ENCODE data around the gene PAH. TPM values are rescaled to one million over a fixed set of nuclear protein-coding genes. Genes with fewer than 3 reads are reported as not detected.

Gene PAH
- total and polyA plus RNA-seq, 2 of the 13 experiments (the other 11 are each of a cell fraction or from before 2014, with no cell fraction given) = 192 to 451 TPM

DNA sequence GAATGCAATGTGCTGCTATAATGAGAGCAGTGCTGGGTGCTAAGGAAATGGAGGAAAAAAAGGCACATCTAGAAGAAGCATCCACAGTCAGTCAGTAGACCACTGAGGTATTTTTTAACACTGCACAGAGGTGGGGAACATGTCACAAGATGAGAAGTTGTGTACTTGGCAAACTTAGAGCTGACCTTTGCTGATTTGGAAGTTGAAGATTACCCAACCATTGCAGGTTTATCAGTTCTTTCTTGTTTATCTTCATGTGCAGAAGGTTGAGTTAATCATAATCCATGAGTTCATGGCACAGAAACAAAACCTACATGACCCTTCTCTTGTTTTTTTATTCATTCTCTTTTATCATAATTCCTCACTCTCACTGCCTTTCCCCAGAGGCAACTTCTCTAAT lies 3.2 kb upstream of the PAH start (continued):
- TF ChIP-seq, protein P1, sequence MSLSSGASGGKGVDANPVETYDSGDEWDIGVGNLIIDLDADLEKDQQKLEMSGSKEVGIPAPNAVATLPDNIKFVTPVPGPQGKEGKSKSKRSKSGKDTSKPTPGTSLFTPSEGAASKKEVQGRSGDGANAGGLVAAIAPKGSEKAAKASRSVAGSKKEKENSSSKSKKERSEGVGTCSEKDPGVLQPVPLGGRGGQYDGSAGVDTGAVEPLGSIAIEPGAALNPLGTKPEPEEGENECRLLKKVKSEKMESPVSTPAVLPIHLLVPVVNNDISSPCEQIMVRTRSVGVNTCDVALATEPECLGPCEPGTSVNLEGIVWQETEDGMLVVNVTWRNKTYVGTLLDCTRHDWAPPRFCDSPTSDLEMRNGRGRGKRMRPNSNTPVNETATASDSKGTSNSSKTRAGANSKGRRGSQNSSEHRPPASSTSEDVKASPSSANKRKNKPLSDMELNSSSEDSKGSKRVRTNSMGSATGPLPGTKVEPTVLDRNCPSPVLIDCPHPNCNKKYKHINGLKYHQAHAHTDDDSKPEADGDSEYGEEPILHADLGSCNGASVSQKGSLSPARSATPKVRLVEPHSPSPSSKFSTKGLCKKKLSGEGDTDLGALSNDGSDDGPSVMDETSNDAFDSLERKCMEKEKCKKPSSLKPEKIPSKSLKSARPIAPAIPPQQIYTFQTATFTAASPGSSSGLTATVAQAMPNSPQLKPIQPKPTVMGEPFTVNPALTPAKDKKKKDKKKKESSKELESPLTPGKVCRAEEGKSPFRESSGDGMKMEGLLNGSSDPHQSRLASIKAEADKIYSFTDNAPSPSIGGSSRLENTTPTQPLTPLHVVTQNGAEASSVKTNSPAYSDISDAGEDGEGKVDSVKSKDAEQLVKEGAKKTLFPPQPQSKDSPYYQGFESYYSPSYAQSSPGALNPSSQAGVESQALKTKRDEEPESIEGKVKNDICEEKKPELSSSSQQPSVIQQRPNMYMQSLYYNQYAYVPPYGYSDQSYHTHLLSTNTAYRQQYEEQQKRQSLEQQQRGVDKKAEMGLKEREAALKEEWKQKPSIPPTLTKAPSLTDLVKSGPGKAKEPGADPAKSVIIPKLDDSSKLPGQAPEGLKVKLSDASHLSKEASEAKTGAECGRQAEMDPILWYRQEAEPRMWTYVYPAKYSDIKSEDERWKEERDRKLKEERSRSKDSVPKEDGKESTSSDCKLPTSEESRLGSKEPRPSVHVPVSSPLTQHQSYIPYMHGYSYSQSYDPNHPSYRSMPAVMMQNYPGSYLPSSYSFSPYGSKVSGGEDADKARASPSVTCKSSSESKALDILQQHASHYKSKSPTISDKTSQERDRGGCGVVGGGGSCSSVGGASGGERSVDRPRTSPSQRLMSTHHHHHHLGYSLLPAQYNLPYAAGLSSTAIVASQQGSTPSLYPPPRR (CRISPR knock-in tag; IDR thresholded peaks at IDR 0.05; ENCODE audit: borderline replicate concordance) = peak; percentile 98
- TF ChIP-seq HNF4G (IDR thresholded peaks at IDR 0.05; ENCODE audit: borderline replicate concordance, low read depth, low read length) (peak; percentile 74; the same call in 1 of the 2 replicates), HNF4G (CRISPR knock-in tag; IDR thresholded peaks at IDR 0.05; ENCODE audit: borderline replicate concordance, low read depth) (no peak), MYNN (CRISPR knock-in tag; IDR thresholded peaks at IDR 0.05; ENCODE audit: low read depth) (no peak)
- TF ChIP-seq, protein P2, sequence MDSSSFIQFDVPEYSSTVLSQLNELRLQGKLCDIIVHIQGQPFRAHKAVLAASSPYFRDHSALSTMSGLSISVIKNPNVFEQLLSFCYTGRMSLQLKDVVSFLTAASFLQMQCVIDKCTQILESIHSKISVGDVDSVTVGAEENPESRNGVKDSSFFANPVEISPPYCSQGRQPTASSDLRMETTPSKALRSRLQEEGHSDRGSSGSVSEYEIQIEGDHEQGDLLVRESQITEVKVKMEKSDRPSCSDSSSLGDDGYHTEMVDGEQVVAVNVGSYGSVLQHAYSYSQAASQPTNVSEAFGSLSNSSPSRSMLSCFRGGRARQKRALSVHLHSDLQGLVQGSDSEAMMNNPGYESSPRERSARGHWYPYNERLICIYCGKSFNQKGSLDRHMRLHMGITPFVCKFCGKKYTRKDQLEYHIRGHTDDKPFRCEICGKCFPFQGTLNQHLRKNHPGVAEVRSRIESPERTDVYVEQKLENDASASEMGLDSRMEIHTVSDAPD (CRISPR knock-in tag; IDR thresholded peaks at IDR 0.05) = peak; percentile 79; the same call in 1 of the 2 replicates
- TF ChIP-seq, protein P3, sequence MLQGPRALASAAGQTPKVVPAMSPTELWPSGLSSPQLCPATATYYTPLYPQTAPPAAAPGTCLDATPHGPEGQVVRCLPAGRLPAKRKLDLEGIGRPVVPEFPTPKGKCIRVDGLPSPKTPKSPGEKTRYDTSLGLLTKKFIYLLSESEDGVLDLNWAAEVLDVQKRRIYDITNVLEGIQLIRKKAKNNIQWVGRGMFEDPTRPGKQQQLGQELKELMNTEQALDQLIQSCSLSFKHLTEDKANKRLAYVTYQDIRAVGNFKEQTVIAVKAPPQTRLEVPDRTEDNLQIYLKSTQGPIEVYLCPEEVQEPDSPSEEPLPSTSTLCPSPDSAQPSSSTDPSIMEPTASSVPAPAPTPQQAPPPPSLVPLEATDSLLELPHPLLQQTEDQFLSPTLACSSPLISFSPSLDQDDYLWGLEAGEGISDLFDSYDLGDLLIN (CRISPR knock-in tag; IDR thresholded peaks at IDR 0.05; ENCODE audit: borderline replicate concordance) = no peak
- TF ChIP-seq, protein P4, sequence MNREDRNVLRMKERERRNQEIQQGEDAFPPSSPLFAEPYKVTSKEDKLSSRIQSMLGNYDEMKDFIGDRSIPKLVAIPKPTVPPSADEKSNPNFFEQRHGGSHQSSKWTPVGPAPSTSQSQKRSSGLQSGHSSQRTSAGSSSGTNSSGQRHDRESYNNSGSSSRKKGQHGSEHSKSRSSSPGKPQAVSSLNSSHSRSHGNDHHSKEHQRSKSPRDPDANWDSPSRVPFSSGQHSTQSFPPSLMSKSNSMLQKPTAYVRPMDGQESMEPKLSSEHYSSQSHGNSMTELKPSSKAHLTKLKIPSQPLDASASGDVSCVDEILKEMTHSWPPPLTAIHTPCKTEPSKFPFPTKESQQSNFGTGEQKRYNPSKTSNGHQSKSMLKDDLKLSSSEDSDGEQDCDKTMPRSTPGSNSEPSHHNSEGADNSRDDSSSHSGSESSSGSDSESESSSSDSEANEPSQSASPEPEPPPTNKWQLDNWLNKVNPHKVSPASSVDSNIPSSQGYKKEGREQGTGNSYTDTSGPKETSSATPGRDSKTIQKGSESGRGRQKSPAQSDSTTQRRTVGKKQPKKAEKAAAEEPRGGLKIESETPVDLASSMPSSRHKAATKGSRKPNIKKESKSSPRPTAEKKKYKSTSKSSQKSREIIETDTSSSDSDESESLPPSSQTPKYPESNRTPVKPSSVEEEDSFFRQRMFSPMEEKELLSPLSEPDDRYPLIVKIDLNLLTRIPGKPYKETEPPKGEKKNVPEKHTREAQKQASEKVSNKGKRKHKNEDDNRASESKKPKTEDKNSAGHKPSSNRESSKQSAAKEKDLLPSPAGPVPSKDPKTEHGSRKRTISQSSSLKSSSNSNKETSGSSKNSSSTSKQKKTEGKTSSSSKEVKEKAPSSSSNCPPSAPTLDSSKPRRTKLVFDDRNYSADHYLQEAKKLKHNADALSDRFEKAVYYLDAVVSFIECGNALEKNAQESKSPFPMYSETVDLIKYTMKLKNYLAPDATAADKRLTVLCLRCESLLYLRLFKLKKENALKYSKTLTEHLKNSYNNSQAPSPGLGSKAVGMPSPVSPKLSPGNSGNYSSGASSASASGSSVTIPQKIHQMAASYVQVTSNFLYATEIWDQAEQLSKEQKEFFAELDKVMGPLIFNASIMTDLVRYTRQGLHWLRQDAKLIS (CRISPR knock-in tag; IDR thresholded peaks at IDR 0.05) = no peak
- TF ChIP-seq, protein P5, sequence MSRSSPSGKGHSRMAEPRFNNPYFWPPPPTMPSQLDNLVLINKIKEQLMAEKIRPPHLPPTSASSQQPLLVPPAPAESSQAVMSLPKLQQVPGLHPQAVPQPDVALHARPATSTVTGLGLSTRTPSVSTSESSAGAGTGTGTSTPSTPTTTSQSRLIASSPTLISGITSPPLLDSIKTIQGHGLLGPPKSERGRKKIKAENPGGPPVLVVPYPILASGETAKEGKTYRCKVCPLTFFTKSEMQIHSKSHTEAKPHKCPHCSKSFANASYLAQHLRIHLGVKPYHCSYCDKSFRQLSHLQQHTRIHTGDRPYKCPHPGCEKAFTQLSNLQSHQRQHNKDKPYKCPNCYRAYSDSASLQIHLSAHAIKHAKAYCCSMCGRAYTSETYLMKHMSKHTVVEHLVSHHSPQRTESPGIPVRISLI (CRISPR knock-in tag; IDR thresholded peaks at IDR 0.05; ENCODE audit: borderline replicate concordance) = peak; percentile 91
- TF ChIP-seq, protein P6, sequence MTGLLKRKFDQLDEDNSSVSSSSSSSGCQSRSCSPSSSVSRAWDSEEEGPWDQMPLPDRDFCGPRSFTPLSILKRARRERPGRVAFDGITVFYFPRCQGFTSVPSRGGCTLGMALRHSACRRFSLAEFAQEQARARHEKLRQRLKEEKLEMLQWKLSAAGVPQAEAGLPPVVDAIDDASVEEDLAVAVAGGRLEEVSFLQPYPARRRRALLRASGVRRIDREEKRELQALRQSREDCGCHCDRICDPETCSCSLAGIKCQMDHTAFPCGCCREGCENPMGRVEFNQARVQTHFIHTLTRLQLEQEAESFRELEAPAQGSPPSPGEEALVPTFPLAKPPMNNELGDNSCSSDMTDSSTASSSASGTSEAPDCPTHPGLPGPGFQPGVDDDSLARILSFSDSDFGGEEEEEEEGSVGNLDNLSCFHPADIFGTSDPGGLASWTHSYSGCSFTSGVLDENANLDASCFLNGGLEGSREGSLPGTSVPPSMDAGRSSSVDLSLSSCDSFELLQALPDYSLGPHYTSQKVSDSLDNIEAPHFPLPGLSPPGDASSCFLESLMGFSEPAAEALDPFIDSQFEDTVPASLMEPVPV (CRISPR knock-in tag; IDR thresholded peaks at IDR 0.05) = no peak

Data from HepG2 (cell line).